ENCODE data around the gene ZFP3. TPM values are rescaled to one million over a fixed set of nuclear protein-coding genes. Genes with fewer than 3 reads are reported as not detected.
"Not testable (repeated sequence)": the region's sequence is repeated elsewhere in the genome, so short reads cannot be mapped to it uniquely, and the experiment has no call there.

ZFP3 gene
- total and polyA plus RNA-seq, 2 experiments from 2014 or later = 0.95 to 1.5 TPM

DNA sequence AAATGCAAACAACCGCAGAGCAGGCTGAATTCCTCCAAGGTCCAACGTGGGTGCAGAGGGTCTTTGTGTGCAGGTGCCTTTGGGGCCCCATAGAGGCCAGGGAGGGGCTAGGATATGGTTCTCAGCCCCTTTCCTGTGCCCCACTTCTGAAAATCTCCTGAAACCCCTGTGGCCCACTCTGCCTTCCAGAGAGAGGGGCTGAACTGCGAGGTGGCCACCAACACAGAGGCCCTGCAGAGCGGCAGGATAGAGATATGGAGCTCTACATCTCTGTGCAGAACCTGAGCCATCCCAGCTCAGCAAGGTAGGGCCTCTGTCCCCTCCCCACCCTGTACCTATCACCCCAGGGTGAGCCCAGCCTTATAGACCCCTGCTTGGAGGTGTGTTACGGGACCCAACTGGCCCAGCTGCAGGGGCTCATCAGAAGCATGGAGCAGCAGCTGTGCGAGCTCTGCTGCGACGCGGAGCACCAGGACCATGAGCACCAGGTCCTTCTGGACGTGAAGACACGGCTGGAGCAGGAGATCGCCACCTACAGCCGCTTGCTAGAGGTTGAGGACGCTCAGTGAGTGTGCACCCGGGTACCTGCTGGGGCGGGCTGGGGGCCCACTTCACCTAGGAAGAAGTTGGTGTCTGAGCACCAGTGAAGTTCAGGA lies 43.0 kb downstream of the ZFP3 start:
- DNase-seq (ENCODE audit: low read depth in 1 of 2, low spot score in 1 of 2) = no peak
- Histone ChIP-seq H3K9me3 (ENCODE audit: low read depth) (no peaks in the 10 kb centered on the region), H3K4me3 (no peak overlapping the region), H3K36me3 (no peaks in the 10 kb centered on the region), H3K27me3 (peaks cover 17% of the 10 kb centered on the region), H3K4me1 (ENCODE audit: low read depth) (no peaks in the 10 kb centered on the region), H3K27ac (no peak overlapping the region)
- TF ChIP-seq, protein P1, sequence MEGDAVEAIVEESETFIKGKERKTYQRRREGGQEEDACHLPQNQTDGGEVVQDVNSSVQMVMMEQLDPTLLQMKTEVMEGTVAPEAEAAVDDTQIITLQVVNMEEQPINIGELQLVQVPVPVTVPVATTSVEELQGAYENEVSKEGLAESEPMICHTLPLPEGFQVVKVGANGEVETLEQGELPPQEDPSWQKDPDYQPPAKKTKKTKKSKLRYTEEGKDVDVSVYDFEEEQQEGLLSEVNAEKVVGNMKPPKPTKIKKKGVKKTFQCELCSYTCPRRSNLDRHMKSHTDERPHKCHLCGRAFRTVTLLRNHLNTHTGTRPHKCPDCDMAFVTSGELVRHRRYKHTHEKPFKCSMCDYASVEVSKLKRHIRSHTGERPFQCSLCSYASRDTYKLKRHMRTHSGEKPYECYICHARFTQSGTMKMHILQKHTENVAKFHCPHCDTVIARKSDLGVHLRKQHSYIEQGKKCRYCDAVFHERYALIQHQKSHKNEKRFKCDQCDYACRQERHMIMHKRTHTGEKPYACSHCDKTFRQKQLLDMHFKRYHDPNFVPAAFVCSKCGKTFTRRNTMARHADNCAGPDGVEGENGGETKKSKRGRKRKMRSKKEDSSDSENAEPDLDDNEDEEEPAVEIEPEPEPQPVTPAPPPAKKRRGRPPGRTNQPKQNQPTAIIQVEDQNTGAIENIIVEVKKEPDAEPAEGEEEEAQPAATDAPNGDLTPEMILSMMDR (IDR thresholded peaks at IDR 0.05; ENCODE audit: low read depth, low read length) = no peak

DNA sequence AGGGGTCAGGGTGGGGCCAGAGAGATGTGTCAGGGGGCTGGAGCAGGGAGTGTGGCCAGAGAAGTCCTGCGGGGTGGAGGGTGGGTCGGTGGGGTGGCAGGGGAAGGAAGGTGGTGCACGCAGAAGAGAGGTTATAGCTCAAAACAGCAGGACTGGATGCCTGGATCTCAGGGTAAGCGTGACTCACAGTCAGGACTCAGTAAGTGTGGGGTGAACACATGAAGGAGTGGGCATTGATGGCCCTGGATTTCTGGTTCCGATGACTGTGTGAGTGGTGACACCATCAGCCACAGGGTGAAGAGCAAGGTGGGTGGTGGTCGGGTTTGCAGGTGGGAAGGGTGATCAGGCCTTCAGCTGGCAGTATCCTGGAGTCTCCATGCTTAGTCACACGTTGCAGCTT lies 43.8 kb downstream of the ZFP3 start:
- not testable (repeated sequence) for H3K4me3 ChIP-seq; DNase-seq (ENCODE audit: low read depth in 1 of 2, low spot score in 1 of 2); H3K9me3 ChIP-seq (ENCODE audit: low read depth); H3K4me1 ChIP-seq (ENCODE audit: low read depth); H3K36me3 ChIP-seq; H3K27ac ChIP-seq
- peaks cover 17% of the 10 kb centered on the region for H3K27me3 ChIP-seq

DNA sequence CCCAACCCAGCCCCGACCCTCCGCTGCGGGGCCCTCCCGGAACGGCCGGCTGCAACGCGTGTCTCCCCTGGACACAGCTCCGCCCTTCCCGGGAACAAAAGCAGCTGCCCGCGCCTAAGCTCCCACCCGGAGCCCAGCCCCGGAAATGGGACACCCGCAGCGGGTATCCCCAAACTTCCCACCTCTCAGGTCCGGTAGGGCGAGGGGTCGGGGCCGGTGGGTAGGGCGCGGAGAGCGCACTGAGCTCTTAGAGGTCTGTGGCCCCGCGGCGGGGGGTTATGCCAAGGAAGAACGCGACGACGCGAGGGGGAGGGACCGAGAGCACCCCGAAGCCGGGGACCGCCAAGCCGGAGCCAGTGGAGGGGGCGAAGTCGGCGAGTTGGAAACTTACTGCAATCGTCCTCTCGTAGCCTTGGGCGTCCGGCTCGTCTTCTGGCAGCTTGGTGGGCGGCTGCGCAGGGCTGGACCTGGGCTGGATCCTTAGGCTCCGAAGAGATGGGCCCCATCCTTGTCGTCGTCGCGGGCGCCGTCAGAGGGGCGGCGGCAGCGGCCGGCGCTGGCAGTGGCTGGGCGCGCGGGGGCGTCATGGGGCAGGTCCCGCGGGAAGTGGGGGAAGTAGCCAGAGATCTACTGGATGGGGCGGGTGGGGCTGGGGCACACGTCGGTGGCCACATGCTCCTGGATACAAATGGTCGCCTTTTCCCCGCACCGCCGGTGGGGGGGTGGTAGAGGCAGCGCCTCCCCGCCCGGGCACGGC lies 44.5 kb downstream of the ZFP3 start:
- Histone ChIP-seq H3K9me3 (ENCODE audit: low read depth) (no peaks in the 10 kb centered on the region), H3K27me3 (peaks cover 17% of the 10 kb centered on the region), H3K36me3 (no peaks in the 10 kb centered on the region), H3K4me1 (ENCODE audit: low read depth) (no peaks in the 10 kb centered on the region), H3K4me3 (peak overlapping the region; percentile 27), H3K27ac (no peak overlapping the region)
- TF ChIP-seq, protein P1 (IDR thresholded peaks at IDR 0.05; ENCODE audit: low read depth, low read length) = no peak
- DNase-seq (ENCODE audit: low read depth in 1 of 2, low spot score in 1 of 2) = peak; percentile 29 to 34

DNA sequence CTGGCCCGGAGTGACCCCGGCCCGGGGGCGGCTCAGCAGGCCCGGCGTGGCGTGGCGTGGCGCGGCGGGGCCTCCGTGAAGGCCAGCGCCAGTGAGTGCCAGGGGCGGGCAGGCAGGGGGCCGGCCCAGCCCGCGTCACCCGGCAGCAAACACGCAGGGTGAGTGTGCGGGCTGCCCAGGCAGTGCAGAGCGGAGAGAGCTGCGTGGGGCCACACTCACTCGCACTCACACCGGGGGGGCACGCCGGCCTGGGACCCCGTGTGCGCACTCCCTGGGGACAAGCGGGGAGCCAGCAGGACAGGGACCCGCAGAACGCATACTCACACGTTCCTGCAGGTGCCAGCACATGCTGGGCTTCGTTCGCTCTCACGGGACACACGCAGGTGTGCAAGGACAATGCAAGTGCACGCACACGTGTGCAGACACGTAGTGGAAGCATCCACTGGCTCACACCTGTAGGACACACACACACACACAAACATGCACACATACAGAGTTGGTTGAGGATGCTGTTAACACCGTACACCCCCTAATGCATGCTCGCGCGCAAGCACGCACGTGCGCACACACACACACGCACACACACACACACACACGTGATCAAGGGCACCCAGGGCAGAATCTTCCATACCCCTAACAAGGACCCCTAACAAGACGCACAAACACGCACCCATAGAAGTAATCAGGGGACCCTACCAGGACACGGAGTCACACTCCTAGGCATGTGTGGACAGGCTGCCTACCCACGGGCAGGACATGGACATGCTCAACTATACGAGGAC lies 45.3 kb downstream of the ZFP3 start:
- Histone ChIP-seq H3K27ac (no peak overlapping the region), H3K4me1 (ENCODE audit: low read depth) (no peaks in the 10 kb centered on the region), H3K36me3 (no peaks in the 10 kb centered on the region), H3K9me3 (ENCODE audit: low read depth) (no peaks in the 10 kb centered on the region), H3K27me3 (peaks cover 17% of the 10 kb centered on the region), H3K4me3 (peak overlapping the region; percentile 27)
- DNase-seq (ENCODE audit: low read depth in 1 of 2, low spot score in 1 of 2) = peak in 1 of 2 donors; percentile 3
- TF ChIP-seq, protein P1 (IDR thresholded peaks at IDR 0.05; ENCODE audit: low read depth, low read length) = no peak

DNA sequence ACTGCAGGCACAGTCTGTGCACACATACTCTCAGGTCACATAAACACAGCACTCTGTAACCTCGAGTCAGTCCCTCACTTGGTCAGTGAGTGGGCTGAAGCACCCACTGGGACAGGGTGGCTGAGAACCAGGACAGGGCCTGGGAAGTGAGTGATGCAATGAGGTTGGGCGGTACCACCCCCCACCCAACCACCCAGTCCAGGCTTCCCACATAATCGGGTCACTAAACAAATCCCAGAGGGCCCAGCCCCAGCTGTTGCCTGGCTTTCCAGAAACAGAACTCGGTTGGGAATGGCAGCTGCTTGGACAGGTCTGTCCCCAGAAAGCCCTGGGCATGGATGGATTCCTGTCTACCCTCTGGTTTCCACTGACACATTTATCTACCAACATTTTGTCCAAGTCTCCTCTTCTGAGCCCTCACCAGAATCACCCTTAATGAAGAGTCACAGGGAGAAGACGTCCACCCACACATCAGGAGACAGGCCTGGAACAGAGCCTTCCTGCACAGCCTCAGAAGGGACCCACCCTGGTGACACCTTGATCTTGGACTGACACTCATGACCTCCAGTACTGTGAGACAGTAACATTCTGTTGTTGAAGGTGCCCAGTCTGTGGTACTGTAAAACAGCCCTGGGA lies 46.0 kb downstream of the ZFP3 start:
- not testable (repeated sequence) for H3K4me1 ChIP-seq (ENCODE audit: low read depth); H3K36me3 ChIP-seq; H3K9me3 ChIP-seq (ENCODE audit: low read depth); H3K27ac ChIP-seq; H3K4me3 ChIP-seq; DNase-seq (ENCODE audit: low read depth in 1 of 2, low spot score in 1 of 2)
- peaks cover 17% of the 10 kb centered on the region for H3K27me3 ChIP-seq

DNA sequence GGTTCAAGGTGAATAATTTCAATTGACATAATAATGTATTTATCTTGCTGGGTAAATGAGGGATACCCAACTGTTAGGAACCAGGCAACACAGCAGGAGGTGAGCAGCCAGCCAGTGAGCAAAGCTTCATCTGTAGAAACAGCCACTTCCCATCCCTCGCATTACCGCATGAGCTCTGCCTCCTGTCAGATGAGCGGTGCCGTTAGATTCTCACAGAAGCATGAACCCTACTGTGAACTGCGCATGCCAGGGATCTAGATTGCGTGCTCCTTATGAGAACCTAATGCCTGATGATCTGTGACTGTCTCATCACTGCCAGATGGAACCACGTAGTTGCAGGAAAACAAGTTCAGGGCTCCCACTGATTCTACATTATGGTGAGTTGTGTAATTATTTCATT lies 46.6 kb downstream of the ZFP3 start:
- not testable (repeated sequence) for H3K36me3 ChIP-seq; DNase-seq (ENCODE audit: low read depth in 1 of 2, low spot score in 1 of 2); H3K4me3 ChIP-seq; H3K27ac ChIP-seq; H3K9me3 ChIP-seq (ENCODE audit: low read depth); H3K4me1 ChIP-seq (ENCODE audit: low read depth)
- peaks cover 17% of the 10 kb centered on the region for H3K27me3 ChIP-seq
